HG03039 (cell line): ENCODE results near the gene MAMDC2.
"Not testable (repeated sequence)": the region's sequence is repeated elsewhere in the genome, so short reads cannot be mapped to it uniquely, and the experiment has no call there.

Experiments used
- ATAC-seq: cut with Tn5 transposase; IDR thresholded peaks from one replicate; pipeline ENCODE4 v1.9.1; 2021; ENCODE audit warnings: mild to moderate bottlenecking, moderate library complexity; ENCODE audit not compliant: unreplicated experiment

Gene MAMDC2

GRCh38 chr9:70036641-70037040 lies 7.0 kb upstream of the MAMDC2 start:
- no peak for ATAC-seq

GRCh38 chr9:70038171-70038621 lies 5.5 kb upstream of the MAMDC2 start:
- not testable (repeated sequence) for ATAC-seq

GRCh38 chr9:70040376-70040903 lies 3.2 kb upstream of the MAMDC2 start:
- ATAC-seq, result no peak

GRCh38 chr9:70042461-70043215 lies 1.0 kb upstream of the MAMDC2 start:
- no peak for ATAC-seq

- no peak for ATAC-seq
These were observed 363 bp upstream of the MAMDC2 start for GRCh38 chr9:70043285-70043684.

- ATAC-seq, result no peak
These were observed 1.1 kb downstream of the MAMDC2 start for GRCh38 chr9:70044490-70045307.

GRCh38 chr9:70045452-70045851 lies 1.8 kb downstream of the MAMDC2 start:
- ATAC-seq, result no peak

- no peak for ATAC-seq
These were observed 2.8 kb downstream of the MAMDC2 start for GRCh38 chr9:70046274-70047070.

- ATAC-seq, result no peak
These were observed 5.6 kb downstream of the MAMDC2 start for GRCh38 chr9:70049236-70049635.

GRCh38 chr9:70049672-70050271 lies 6.1 kb downstream of the MAMDC2 start:
- no peak for ATAC-seq

GRCh38 chr9:70052768-70053167 lies 9.1 kb downstream of the MAMDC2 start:
- ATAC-seq, result no peak

- ATAC-seq, result no peak
These were observed 10.2 kb downstream of the MAMDC2 start for GRCh38 chr9:70053864-70054263.

- ATAC-seq, result no peak
These were observed 10.9 kb downstream of the MAMDC2 start for GRCh38 chr9:70054521-70054920.

GRCh38 chr9:70055406-70056210 lies 12.0 kb downstream of the MAMDC2 start:
- ATAC-seq, result no peak

GRCh38 chr9:70056211-70056944 lies 12.7 kb downstream of the MAMDC2 start:
- ATAC-seq, result no peak

GRCh38 chr9:70058569-70059116 lies 15.0 kb downstream of the MAMDC2 start:
- ATAC-seq, result no peak

- no peak for ATAC-seq
These were observed 16.7 kb downstream of the MAMDC2 start for GRCh38 chr9:70060148-70060882.

- ATAC-seq, result peak; percentile 70
These were observed 17.3 kb downstream of the MAMDC2 start for GRCh38 chr9:70060883-70061507.
